A549 (cell line): ENCODE data around the gene GLE1. TPM values are rescaled to one million over a fixed set of nuclear protein-coding genes. Genes with fewer than 3 reads are reported as not detected.
A peak's percentile ranks its signal among the peaks of the same experiment; 100 is the strongest.

Experiments
- ATAC-seq, 2 experiments: fragments of 200-7000 bp in 1 of 2; fragments of >200 bp in 1 of 2; cut with Nextera tagmentation in 1 of 2; cut with Tn5 transposase in 1 of 2; 3 replicates each; pipeline versions ENCODE4 v1.8.0 to v1.9.1; 2018 to 2020; ENCODE audit warnings: mild to moderate bottlenecking in 1 of 2, moderate library complexity in 1 of 2
- CTCF ChIA-PET: fragments of 300-600 bp; sonication (Branson Sonifier 250); formaldehyde crosslinking; extraction: SDS; loops from one replicate; lab custom pipeline; 2021; ENCODE audit warnings: antibody characterized with exemption, inconsistent platforms; lab: Yijun Ruan, JAX
- POLR2A ChIA-PET: fragments of 350-600 bp; formaldehyde crosslinking; extraction: SDS; loops from one replicate; lab custom pipeline; 2021; ENCODE audit warnings: antibody characterized with exemption, inconsistent platforms; lab: Yijun Ruan, JAX
- DNase-seq, 2 experiments: peaks; one replicate each; pipeline versions ENCODE4 v3.0.0 to v3.0.0-alpha.2; 2011 to 2016; ENCODE audit warnings: low read depth in 1 of 2, low spot score in 1 of 2
- FAIRE-seq: peaks from 2 replicates; lab custom pipeline; 2011; peaks lifted over from hg19 to GRCh38; lab: Jason Lieb, UNC
- H3K27ac ChIP-seq, 2 experiments: fragments of >200 bp; sonication (Bioruptor Twin); formaldehyde crosslinking; 3 replicates each; pipeline ENCODE4 v1.5.1; 2016 to 2017
- H3K4me1 ChIP-seq: fragments of >200 bp; sonication (Bioruptor Twin); formaldehyde crosslinking; 3 replicates; pipeline ENCODE4 v1.6.1; 2016
- H3K4me2 ChIP-seq: fragments of >200 bp; sonication (Bioruptor Twin); formaldehyde crosslinking; 3 replicates; pipeline ENCODE4 v1.6.1; 2016
- H3K4me3 ChIP-seq: fragments of >200 bp; sonication (Bioruptor Twin); formaldehyde crosslinking; 3 replicates; pipeline ENCODE4 v1.5.1; 2016
- H3K9me3 ChIP-seq: fragments of >200 bp; sonication (Bioruptor Twin); formaldehyde crosslinking; 3 replicates; pipeline ENCODE4 v1.6.1; 2016
- CHD4 ChIP-seq: fragments of 200-600 bp; sonication (generic); IDR thresholded peaks from 2 replicates; pipeline ENCODE4 v1.6.1; 2016; ENCODE audit warnings: antibody characterized with exemption, mild to moderate bottlenecking, borderline replicate concordance
- EHMT2 ChIP-seq: fragments of 200-600 bp; sonication (generic); IDR thresholded peaks from 2 replicates; pipeline ENCODE4 v1.6.1; 2016; ENCODE audit warnings: antibody characterized with exemption, low read depth, mild to moderate bottlenecking, moderate library complexity
- ESRRA ChIP-seq: fragments of 150-350 bp; IDR thresholded peaks from 2 replicates; pipeline ENCODE4 v1.6.1; 2014; ENCODE audit warnings: mild to moderate bottlenecking, low read length, borderline replicate concordance
- FOSL2 ChIP-seq, 2 experiments: fragments of 450-650 bp in 1 of 2; fragments of >200 bp in 1 of 2; sonication (Bioruptor Twin) in 1 of 2; formaldehyde crosslinking; IDR thresholded peaks; 2 replicates each; pipeline versions ENCODE4 v1.5.0 to v1.6.1; 2016 to 2020; ENCODE audit warnings: mild to moderate bottlenecking in 1 of 2, moderate library complexity in 1 of 2
- FOXS1 ChIP-seq: fragments of 250-450 bp; sonication (Bioruptor Pico); IDR thresholded peaks from 2 replicates; pipeline ENCODE4 v1.5.0; 2020; ENCODE audit warnings: mild to moderate bottlenecking, moderate library complexity
- HEYL ChIP-seq: fragments of 250-450 bp; sonication (Bioruptor Pico); IDR thresholded peaks from 2 replicates; pipeline ENCODE4 v1.8.0; 2021; ENCODE audit warnings: mild to moderate bottlenecking, moderate library complexity
- HOXB13 ChIP-seq: fragments of 250-450 bp; sonication (Bioruptor Pico); IDR thresholded peaks from 2 replicates; pipeline ENCODE4 v1.5.0; 2020; ENCODE audit warnings: low read depth, mild to moderate bottlenecking, moderate library complexity
- JUNB ChIP-seq: fragments of >200 bp; sonication (Bioruptor Twin); formaldehyde crosslinking; IDR thresholded peaks from 2 replicates; pipeline ENCODE4 v1.6.1; 2016
- MAFK ChIP-seq: fragments of 450-650 bp; IDR thresholded peaks from 2 replicates; pipeline ENCODE4 v1.6.1; 2014; ENCODE audit not compliant: partially characterized antibody
- MAZ ChIP-seq: fragments of 150-350 bp; IDR thresholded peaks from 2 replicates; pipeline ENCODE4 v1.6.1; 2014; ENCODE audit warnings: antibody characterized with exemption, low read depth, low read length, borderline replicate concordance
- NFE2L2 ChIP-seq: fragments of 150-350 bp; conservative IDR thresholded peaks from 2 replicates; pipeline ENCODE4 v1.6.1; 2014; ENCODE audit warnings: low read length
- NR3C1 ChIP-seq: fragments of >200 bp; sonication (Bioruptor Twin); formaldehyde crosslinking; IDR thresholded peaks from 3 replicates; pipeline ENCODE4 v1.6.1; 2017
- PHF8 ChIP-seq: fragments of 200-600 bp; sonication (generic); IDR thresholded peaks from 2 replicates; pipeline ENCODE4 v1.6.1; 2016; ENCODE audit warnings: low read depth, mild to moderate bottlenecking, antibody characterized with exemption, moderate library complexity, borderline replicate concordance
- POLR2A ChIP-seq: IDR thresholded peaks from 2 replicates; pipeline ENCODE4 v1.6.1; 2012; ENCODE audit warnings: mild to moderate bottlenecking, low read length
- RAD21 ChIP-seq, 2 experiments: fragments of >200 bp in 1 of 2; sonication (Bioruptor Twin) in 1 of 2; formaldehyde crosslinking in 1 of 2; IDR thresholded peaks in 1 of 2; conservative IDR thresholded peaks in 1 of 2; 2 replicates in 1 of 2; 3 replicates in 1 of 2; pipeline ENCODE4 v1.6.1; 2012 to 2018; ENCODE audit warnings: inconsistent platforms in 1 of 2
- TFCP2L1 ChIP-seq: fragments of 250-450 bp; sonication (Bioruptor Pico); IDR thresholded peaks from 2 replicates; pipeline ENCODE4 v1.5.0; 2021; ENCODE audit warnings: mild to moderate bottlenecking
- TP53 ChIP-seq: fragments of 250-450 bp; sonication (Bioruptor Pico); IDR thresholded peaks from 2 replicates; pipeline ENCODE4 v1.5.0; 2021; ENCODE audit warnings: mild to moderate bottlenecking, moderate library complexity
- ZFP36 ChIP-seq: fragments of 450-650 bp; IDR thresholded peaks from 2 replicates; pipeline ENCODE4 v1.6.1; 2014; ENCODE audit warnings: borderline replicate concordance; ENCODE audit not compliant: partially characterized antibody
- ZNF302 ChIP-seq: fragments of 250-450 bp; sonication (Bioruptor Pico); IDR thresholded peaks from 2 replicates; pipeline ENCODE4 v1.9.0; 2021; ENCODE audit warnings: inconsistent platforms, mild to moderate bottlenecking, moderate library complexity
- WGBS: methylation state at CpG from one replicate; pipeline ENCODE4 v1.1.6; 2017; ENCODE audit errors: missing lambda C conversion rate; 5-methylcytosine and 5-hydroxymethylcytosine counted together
- polyA plus RNA-seq, 4 experiments: library from polyadenylated mRNA; depleted of rRNA in 3 of 4; stranded (reverse); fragments of >200 nt; fragmentation: RNase III in 1 of 4; extraction: RNeasy Plus Mini Kit Qiagen cat#74134 plus additional on column Dnase treatment in 1 of 4; gene quantifications; 2 replicates in 3 of 4; 3 replicates in 1 of 4; pipeline ENCODE4 v1.2.3, GENCODE V29; 2011 to 2017
- TF ChIP-seq, protein P1 (sequence below): fragments of >200 bp; sonication (Bioruptor Twin); formaldehyde crosslinking; IDR thresholded peaks from 3 replicates; pipeline ENCODE4 v1.6.1; 2016
- TF ChIP-seq, protein P2 (sequence below): IDR thresholded peaks from 2 replicates; pipeline ENCODE4 v1.6.1; 2012; ENCODE audit warnings: low read depth, borderline replicate concordance
- TF ChIP-seq, protein P3 (sequence below): fragments of >200 bp; sonication (Bioruptor Twin); formaldehyde crosslinking; IDR thresholded peaks from 2 replicates; pipeline ENCODE4 v1.6.1; 2016
- TF ChIP-seq, protein P4 (sequence below): fragments of 150-350 bp; IDR thresholded peaks from 2 replicates; pipeline ENCODE4 v1.6.1; 2014; ENCODE audit warnings: low read depth, mild to moderate bottlenecking, low read length
- TF ChIP-seq, protein P5 (sequence below): fragments of 250-450 bp; sonication (Bioruptor Pico); IDR thresholded peaks from 2 replicates; pipeline ENCODE4 v1.5.0; 2021; ENCODE audit warnings: mild to moderate bottlenecking, moderate library complexity, borderline replicate concordance
- TF ChIP-seq, protein P6 (sequence below): IDR thresholded peaks from 2 replicates; pipeline ENCODE4 v1.6.1; 2012
- TF ChIP-seq, protein P7 (sequence below): IDR thresholded peaks from 2 replicates; pipeline ENCODE4 v1.6.1; 2012
- TF ChIP-seq, protein P8 (sequence below): fragments of 200-600 bp; sonication (generic); IDR thresholded peaks from 2 replicates; pipeline ENCODE4 v1.6.1; 2016; ENCODE audit warnings: antibody characterized with exemption, mild to moderate bottlenecking, moderate library complexity

GLE1 gene
- polyA plus RNA-seq, 2 of the 4 experiments (the other 2 are of a cell fraction), result 31.5 to 49.2 TPM

DNA sequence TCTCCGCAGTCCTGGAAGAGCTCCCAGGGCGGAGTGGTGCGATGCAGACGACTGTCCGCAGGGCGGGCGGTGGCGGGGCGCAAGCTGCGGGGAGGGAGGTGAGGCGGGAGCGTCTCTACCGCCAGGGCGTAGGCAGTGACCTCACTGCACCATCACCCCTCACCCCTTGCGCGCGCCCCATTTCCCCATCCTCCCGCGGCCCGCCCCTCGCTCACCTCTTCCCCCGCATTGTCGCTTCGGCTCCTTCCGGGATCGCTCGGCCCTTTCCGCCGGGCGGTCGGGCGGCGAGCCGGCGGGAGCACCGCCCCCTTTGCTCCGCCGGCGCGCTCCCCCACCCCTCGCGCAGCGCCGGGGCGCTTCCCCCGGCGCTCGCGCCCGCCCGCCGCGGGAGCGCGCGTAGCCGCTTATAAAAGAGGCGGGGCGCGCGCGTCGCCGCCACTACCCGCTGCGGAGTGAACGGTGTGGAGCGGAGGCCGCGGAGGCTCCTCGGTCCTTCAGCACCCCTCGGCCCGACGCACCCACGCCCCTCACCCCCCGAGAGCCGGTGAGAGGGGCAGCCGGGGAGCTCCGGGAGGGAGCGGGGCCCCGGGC is 47.7 kb downstream of the GLE1 start, which contains the start of gene SPTAN1:
SPTAN1 (plus strand) TSS at position 435 of the 591 bp plus-strand sequence. CDS start 14,154 bp downstream, outside the sequence.
- Histone ChIP-seq H3K27ac (peak within 1 kb of the TSS; percentile 88 to 95), H3K4me1 (peaks cover 48% of the 10 kb centered on the region), H3K4me3 (peak within 1 kb of the TSS; percentile 75), H3K9me3 (no peaks in the 10 kb centered on the region), H3K4me2 (peak within 1 kb of the TSS; percentile 91)
- POLR2A ChIA-PET, result interaction anchor here (0.5 to 2.3 kb wide), 24 partner anchors 8 to 484 kb away, joined by 3 to 12 read pairs (median 3); partner anchors contain the start of genes GLE1 and URM1
- CTCF ChIA-PET, result interaction anchor here (1.0 to 2.3 kb wide), 8 partner anchors 9 to 113 kb away, joined by 3 to 8 read pairs (median 4); no protein-coding TSS in a partner anchor
- ATAC-seq (peak; percentile 76 to 85), DNase-seq (peak; percentile 87), FAIRE-seq (no peak)
- WGBS, result 0% methylated on average over 8 of the region's 81 CpGs
- TF ChIP-seq EHMT2 (no peak), RAD21 (conservative IDR thresholded peaks at IDR 0.05 in 1 of 2, IDR thresholded peaks at IDR 0.05 in 1 of 2) (no peak), ZNF302 (CRISPR knock-in tag) (no peak), FOSL2 (IDR thresholded peaks at IDR 0.05) (no peak), FOSL2 (CRISPR knock-in tag; IDR thresholded peaks at IDR 0.05) (no peak), CHD4 (no peak), ZFP36 (no peak), HOXB13 (CRISPR knock-in tag) (peak; percentile 68), FOXS1 (0 out of 2 replicates have a peak, but pooled peaks have one; percentile 54), TP53 (CRISPR knock-in tag) (peak; percentile 87), ESRRA (0 out of 2 replicates have a peak, but pooled peaks have one; percentile 7), HEYL (CRISPR knock-in tag) (no peak), MAZ (0 out of 2 replicates have a peak, but pooled peaks have one; percentile 10), MAFK (no peak), PHF8 (peak; percentile 99), JUNB (no peak), POLR2A (peak; percentile 98), TFCP2L1 (peak; percentile 75; the same call in 1 of the 2 replicates), NR3C1 (no peak), NFE2L2 (no peak)
- TF ChIP-seq, protein P1, sequence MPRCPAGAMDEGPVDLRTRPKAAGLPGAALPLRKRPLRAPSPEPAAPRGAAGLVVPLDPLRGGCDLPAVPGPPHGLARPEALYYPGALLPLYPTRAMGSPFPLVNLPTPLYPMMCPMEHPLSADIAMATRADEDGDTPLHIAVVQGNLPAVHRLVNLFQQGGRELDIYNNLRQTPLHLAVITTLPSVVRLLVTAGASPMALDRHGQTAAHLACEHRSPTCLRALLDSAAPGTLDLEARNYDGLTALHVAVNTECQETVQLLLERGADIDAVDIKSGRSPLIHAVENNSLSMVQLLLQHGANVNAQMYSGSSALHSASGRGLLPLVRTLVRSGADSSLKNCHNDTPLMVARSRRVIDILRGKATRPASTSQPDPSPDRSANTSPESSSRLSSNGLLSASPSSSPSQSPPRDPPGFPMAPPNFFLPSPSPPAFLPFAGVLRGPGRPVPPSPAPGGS, result peak; percentile 99
- TF ChIP-seq, protein P2, sequence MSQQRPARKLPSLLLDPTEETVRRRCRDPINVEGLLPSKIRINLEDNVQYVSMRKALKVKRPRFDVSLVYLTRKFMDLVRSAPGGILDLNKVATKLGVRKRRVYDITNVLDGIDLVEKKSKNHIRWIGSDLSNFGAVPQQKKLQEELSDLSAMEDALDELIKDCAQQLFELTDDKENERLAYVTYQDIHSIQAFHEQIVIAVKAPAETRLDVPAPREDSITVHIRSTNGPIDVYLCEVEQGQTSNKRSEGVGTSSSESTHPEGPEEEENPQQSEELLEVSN, result no peak; the same call in 1 of the 2 replicates
- TF ChIP-seq, protein P3, sequence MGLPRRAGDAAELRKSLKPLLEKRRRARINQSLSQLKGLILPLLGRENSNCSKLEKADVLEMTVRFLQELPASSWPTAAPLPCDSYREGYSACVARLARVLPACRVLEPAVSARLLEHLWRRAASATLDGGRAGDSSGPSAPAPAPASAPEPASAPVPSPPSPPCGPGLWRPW, result no peak
- TF ChIP-seq, protein P4, sequence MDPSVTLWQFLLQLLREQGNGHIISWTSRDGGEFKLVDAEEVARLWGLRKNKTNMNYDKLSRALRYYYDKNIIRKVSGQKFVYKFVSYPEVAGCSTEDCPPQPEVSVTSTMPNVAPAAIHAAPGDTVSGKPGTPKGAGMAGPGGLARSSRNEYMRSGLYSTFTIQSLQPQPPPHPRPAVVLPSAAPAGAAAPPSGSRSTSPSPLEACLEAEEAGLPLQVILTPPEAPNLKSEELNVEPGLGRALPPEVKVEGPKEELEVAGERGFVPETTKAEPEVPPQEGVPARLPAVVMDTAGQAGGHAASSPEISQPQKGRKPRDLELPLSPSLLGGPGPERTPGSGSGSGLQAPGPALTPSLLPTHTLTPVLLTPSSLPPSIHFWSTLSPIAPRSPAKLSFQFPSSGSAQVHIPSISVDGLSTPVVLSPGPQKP, result no peak
- TF ChIP-seq, protein P5, sequence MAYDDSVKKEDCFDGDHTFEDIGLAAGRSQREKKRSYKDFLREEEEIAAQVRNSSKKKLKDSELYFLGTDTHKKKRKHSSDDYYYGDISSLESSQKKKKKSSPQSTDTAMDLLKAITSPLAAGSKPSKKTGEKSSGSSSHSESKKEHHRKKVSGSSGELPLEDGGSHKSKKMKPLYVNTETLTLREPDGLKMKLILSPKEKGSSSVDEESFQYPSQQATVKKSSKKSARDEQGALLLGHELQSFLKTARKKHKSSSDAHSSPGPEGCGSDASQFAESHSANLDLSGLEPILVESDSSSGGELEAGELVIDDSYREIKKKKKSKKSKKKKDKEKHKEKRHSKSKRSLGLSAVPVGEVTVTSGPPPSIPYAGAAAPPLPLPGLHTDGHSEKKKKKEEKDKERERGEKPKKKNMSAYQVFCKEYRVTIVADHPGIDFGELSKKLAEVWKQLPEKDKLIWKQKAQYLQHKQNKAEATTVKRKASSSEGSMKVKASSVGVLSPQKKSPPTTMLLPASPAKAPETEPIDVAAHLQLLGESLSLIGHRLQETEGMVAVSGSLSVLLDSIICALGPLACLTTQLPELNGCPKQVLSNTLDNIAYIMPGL, result no peak
- TF ChIP-seq, protein P6, sequence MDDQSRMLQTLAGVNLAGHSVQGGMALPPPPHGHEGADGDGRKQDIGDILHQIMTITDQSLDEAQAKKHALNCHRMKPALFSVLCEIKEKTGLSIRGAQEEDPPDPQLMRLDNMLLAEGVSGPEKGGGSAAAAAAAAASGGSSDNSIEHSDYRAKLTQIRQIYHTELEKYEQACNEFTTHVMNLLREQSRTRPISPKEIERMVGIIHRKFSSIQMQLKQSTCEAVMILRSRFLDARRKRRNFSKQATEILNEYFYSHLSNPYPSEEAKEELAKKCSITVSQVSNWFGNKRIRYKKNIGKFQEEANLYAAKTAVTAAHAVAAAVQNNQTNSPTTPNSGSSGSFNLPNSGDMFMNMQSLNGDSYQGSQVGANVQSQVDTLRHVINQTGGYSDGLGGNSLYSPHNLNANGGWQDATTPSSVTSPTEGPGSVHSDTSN, result 0 out of 2 replicates have a peak, but pooled peaks have one; percentile 21
- TF ChIP-seq, protein P7, sequence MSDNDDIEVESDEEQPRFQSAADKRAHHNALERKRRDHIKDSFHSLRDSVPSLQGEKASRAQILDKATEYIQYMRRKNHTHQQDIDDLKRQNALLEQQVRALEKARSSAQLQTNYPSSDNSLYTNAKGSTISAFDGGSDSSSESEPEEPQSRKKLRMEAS, result peak; percentile 61
- TF ChIP-seq, protein P8, sequence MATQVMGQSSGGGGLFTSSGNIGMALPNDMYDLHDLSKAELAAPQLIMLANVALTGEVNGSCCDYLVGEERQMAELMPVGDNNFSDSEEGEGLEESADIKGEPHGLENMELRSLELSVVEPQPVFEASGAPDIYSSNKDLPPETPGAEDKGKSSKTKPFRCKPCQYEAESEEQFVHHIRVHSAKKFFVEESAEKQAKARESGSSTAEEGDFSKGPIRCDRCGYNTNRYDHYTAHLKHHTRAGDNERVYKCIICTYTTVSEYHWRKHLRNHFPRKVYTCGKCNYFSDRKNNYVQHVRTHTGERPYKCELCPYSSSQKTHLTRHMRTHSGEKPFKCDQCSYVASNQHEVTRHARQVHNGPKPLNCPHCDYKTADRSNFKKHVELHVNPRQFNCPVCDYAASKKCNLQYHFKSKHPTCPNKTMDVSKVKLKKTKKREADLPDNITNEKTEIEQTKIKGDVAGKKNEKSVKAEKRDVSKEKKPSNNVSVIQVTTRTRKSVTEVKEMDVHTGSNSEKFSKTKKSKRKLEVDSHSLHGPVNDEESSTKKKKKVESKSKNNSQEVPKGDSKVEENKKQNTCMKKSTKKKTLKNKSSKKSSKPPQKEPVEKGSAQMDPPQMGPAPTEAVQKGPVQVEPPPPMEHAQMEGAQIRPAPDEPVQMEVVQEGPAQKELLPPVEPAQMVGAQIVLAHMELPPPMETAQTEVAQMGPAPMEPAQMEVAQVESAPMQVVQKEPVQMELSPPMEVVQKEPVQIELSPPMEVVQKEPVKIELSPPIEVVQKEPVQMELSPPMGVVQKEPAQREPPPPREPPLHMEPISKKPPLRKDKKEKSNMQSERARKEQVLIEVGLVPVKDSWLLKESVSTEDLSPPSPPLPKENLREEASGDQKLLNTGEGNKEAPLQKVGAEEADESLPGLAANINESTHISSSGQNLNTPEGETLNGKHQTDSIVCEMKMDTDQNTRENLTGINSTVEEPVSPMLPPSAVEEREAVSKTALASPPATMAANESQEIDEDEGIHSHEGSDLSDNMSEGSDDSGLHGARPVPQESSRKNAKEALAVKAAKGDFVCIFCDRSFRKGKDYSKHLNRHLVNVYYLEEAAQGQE, result no peak; the same call in 1 of the 2 replicates
